GM21576 (cell line): Measurements from ENCODE around the gene RRP12.
"Not testable (repeated sequence)": the region's sequence is repeated elsewhere in the genome, so short reads cannot be mapped to it uniquely, and the experiment has no call there.

Source experiments
- ATAC-seq: cut with Tn5 transposase; IDR thresholded peaks from one replicate; pipeline ENCODE4 v1.9.1; 2021; ENCODE audit warnings: mild to moderate bottlenecking, moderate library complexity; ENCODE audit not compliant: unreplicated experiment

The RRP12 gene

GRCh38 chr10:97372233-97372875 lies 28.8 kb downstream of the RRP12 start:
- no peak for ATAC-seq

DNA sequence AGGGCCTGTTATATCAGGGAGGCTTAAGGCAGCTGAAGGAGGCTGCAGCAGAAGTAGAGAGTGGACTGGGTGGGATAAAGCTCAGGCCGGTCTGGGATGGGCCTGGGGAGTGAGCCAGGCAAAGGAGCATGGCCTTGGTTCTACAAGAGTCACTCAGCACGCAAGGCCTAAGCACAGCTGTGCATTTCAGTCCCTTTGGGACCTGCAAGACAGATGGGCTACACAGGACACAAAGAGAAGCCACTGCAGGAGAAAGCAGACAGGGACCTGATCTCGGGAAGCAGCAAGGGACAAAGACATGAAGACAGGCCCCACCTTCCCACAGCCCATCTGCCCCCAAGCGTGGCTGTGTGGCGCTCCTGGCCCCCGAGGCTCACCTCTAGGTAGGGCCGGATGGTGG lies 29.4 kb downstream of the RRP12 start:
- no peak for ATAC-seq

DNA sequence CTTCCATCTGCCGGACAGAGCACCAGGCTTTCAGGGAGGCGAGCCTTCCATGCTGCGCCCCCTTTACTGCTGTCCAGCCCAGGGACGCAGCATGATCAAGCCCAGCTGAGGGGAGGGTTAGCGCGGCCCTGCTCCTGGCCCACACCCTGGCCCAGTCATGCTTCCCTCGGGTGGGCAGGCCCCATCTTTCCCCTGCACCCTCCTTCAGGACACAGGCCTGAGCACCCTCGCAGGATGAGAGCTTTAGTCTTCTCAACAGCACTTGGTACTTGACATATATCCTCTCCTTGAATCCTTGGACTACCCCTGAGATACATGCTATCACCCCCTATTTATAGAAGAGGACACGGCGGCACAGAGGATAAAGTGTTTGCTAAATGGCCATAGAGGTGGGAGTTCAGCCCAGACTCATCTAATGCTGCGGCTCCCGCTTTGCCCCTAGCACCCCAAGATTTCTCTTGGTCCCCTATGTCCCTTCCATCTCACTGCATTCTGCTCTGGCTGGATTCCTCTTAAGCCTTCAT lies 34.0 kb downstream of the RRP12 start:
- no peak for ATAC-seq

GRCh38 chr10:97366572-97366971 lies 34.6 kb downstream of the RRP12 start:
- ATAC-seq, result no peak

- ATAC-seq, result no peak
Observed at GRCh38 chr10:97365761-97366351, 35.3 kb downstream of the RRP12 start.

- ATAC-seq, result no peak
Observed at GRCh38 chr10:97363071-97363470, 38.1 kb downstream of the RRP12 start.

GRCh38 chr10:97362310-97363033 lies 38.7 kb downstream of the RRP12 start:
- no peak for ATAC-seq

DNA sequence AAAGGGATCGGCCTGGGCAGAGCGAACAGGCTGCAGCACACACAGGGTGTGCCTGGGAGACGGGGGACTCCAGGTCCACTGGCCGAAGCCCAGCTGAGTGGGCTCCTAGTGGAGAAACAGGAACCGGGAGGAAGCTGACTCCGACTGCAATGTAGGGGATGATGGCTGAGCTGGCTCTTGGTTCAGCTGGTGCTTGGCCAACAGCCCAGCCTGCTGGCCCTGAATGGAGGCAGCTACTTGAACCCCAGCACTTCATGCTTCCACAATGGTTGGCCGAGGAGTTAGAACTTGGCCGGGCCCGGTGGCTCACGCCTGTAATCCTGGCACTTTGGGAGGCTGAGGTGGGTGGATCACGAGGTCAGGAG lies 39.6 kb downstream of the RRP12 start:
- ATAC-seq, result no peak

DNA sequence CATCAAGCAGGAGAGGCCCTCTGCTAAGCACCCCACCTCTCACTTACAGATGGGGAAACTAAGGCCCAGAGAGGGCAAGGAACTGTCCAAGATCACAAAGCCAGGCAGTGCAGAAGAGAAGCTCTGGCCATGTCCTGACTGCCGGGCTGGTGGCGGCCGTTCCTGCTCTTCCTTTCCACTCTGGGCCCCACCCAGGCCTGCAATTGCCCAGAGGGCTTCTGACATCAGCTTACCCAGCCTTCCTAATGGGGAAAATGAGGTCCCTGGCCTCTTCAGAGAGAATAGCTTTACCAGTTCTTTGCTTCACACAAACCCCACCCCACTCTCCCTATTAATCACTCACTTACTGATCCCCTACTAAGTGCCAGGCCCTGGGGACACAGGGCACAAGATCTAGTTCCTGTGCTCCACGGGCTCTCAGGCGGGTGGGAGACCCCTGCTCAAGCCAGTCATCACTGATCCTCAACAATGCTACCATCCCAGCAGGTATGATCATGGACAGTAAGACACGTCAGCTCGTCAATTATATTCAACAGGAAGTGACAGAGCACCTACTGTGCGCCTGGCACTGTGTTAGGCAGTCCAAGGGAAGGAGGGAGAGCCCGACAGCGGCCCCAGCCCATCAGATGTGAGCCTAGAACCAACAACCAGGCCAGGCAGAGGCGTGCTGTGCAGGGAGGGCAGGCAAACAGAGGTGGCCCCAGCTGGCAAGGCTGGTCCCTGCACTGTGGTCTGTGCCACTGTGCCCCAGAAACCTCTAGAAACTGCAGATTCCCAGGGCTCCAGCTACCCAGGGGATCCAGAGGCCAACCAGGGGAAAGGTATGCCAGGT lies 40.2 kb downstream of the RRP12 start:
- no peak for ATAC-seq

DNA sequence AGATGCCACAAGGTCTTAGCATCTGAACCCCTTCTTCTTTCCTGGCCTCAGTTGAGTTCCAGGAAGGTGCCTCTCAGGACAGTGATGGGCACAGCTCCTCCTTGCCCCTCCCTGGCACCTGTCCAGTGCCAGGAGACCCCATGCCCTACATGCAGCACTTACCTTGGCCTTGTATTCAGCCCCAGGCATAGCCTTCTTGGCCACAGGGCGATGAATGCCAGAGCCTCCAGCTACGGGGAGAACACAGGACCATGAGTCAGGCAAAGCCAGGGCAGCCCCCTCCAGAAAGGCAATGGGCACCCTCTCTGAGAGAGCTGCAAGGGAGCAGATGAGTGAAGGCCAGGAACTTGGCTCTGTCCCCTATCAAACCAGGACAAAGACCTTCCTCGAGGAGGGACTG lies 42.4 kb downstream of the RRP12 start:
- no peak for ATAC-seq

DNA sequence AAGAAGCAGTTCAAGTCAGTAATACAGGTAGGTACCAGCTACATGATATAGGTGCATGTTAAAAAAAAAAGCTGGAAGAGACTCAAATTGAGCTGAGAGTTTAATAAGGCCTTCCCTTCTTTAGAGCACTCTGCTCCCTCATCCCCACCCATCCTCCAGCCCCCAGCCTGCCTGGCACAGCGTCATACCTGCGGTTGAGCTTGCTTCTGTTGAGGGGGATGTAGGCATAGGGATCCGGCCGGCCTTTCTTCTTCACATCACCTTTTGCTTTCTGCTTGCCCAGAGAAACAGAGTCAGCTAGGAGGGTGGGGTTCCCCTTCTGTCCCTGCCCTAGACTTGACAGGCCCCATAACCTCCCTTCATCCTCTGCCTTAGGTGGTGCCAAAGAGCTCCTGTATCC lies 42.8 kb downstream of the RRP12 start:
- ATAC-seq, result no peak

GRCh38 chr10:97356918-97357317 lies 44.2 kb downstream of the RRP12 start:
- ATAC-seq, result no peak

GRCh38 chr10:97356318-97356914 lies 44.7 kb downstream of the RRP12 start:
- no peak for ATAC-seq

GRCh38 chr10:97355571-97355975 lies 45.6 kb downstream of the RRP12 start:
- no peak for ATAC-seq

DNA sequence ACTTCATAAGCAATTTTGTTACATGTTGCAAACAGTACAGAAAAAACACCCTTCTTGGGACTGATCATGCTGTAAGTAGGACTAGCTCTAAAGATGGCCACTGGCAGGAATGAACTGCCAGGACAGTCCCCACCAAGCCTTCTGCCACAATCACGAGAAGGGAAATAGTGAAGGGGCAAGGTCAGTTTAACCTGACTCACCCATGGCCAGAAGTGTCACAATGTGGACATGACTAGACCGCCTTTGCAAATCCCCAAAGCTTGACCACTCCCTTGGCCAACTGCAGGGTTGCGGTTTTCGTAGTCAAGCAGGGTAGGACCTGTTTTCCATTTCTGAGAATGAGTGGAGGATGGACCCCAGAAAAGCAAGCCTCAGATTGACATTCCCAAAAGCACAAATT lies 47.2 kb downstream of the RRP12 start:
- ATAC-seq, result no peak

- ATAC-seq, result no peak
Observed at GRCh38 chr10:97349752-97350513, 51.2 kb downstream of the RRP12 start.

DNA sequence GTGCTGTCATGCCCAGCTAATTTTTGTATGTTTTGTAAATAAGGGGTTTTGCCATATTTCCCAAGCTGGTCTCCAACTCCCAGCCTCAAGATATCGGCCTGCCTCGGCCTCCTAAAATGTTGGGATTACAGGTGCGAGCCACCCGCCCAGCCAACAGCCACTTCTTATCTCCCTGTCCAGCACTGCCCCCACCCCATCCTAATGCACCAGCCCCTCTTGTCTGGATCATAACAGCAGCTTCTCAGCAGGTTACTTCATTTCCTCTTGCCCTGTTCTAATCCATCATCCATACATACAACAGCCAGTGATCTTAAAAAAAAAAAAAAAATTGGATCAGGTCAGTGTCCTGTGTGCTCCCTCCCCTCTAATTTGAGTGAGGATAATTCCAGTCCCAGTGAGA lies 53.8 kb downstream of the RRP12 start:
- no peak for ATAC-seq

DNA sequence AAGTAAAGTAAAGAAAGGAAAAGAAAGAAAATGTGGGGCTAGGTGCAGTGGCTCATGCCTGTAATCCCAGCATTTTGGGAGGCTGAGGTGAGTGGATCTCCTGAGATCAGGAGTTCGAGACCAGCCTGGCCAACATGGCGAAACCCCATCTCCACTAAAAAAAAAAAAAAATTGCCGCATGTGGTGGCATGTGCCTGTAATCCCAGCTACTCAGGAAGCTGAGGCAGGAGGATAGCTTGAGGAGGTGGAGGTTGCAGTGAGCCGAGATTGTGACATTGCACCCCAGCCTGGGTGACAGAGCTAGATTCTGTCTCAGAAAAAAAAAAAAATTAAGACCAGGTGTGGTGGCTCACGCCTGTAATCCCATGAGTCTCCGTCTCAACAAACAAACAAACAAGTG lies 57.5 kb downstream of the RRP12 start:
- ATAC-seq, result not testable (repeated sequence)

DNA sequence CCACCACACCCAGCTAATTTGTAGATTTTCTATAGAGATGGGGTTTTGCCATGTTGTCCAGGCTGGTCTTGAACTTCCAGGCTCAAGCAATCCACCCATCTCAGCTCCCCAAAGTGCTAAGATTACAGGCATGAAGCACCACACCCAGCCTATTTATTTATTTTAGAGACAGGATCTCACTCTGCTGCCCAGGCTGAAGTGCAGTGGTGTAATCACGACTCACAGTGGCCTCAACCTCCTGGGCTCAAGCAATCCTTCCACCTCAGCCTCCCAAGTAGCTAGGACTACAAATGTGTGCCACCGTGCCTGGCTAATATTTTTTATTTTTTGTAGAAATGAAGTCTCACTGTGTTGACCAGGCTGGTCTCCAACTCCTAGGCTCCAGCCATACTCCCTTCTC lies 59.7 kb downstream of the RRP12 start:
- ATAC-seq, result no peak

DNA sequence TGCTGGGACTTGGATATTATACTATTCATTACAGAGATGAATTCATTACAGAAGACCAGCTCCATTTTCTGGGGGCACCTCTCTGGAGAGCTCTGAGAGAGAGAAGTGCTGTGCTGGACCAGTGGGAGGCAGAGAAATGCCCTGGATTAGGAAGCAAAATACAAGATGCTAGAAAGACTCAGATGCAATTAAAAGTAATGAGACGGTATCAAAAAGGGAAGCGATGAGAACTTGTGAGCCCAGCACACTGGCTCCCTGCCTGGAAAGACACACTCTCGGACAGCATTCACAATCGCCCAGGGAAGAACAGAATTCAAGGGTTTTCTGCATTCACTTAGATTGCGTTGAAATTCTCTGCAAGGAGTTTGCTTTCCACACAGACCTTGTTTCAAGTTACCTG lies 63.1 kb downstream of the RRP12 start:
- ATAC-seq, result no peak
